PFSK-1 (cell line): ENCODE data around the gene SEPTIN14.

ENCODE experiments used
- FOXP2 ChIP-seq: optimal IDR thresholded peaks from 2 replicates; pipeline ENCODE3; 2011; ENCODE audit warnings: borderline replicate concordance, control low read depth, inconsistent platforms; ENCODE audit not compliant: insufficient read depth; ENCODE audit errors: extremely low read length, extremely low read depth
- POLR2AphosphoS5 ChIP-seq: IDR thresholded peaks from 2 replicates; pipeline ENCODE4 v1.6.1; 2012; ENCODE audit warnings: low read depth, mild to moderate bottlenecking, control low read depth, low read length, moderate library complexity
- REST ChIP-seq, 2 experiments: IDR thresholded peaks; 2 replicates each; pipeline versions ENCODE4 v1.6.1 to v1.8.0; 2011 to 2012; ENCODE audit warnings: low read depth in 2 of 2, low read length in 2 of 2, control low read depth in 1 of 2, inconsistent platforms in 1 of 2, mild to moderate bottlenecking in 1 of 2, moderate library complexity in 1 of 2; ENCODE audit not compliant: insufficient read depth in 1 of 2
- SIN3A ChIP-seq: IDR thresholded peaks from 2 replicates; pipeline ENCODE4 v1.6.1; 2012; ENCODE audit warnings: mild to moderate bottlenecking, low read length, moderate library complexity, borderline replicate concordance; ENCODE audit not compliant: insufficient read depth
- TAF1 ChIP-seq: IDR thresholded peaks from 2 replicates; pipeline ENCODE4 v1.6.1; 2012; ENCODE audit warnings: low read length, control low read depth, borderline replicate concordance; ENCODE audit not compliant: insufficient read depth

The SEPTIN14 gene

GRCh38 chr7:55792048-55792447 is 70.5 kb downstream of the SEPTIN14 start:
- TF ChIP-seq TAF1 (no peak), SIN3A (no peak), REST (IDR thresholded peaks at IDR 0.05; ENCODE audit: insufficient read depth in 1 of 2, low read depth in 2 of 2, low read length in 2 of 2) (no peak), POLR2AphosphoS5 (no peak), FOXP2 (no peak)

- no peak for TF ChIP-seq POLR2AphosphoS5
- no peak for TF ChIP-seq TAF1
- TF ChIP-seq SIN3A = no peak
- no peak for TF ChIP-seq FOXP2
- no peak for TF ChIP-seq REST (IDR thresholded peaks at IDR 0.05; ENCODE audit: insufficient read depth in 1 of 2, low read depth in 2 of 2, low read length in 2 of 2)
Observed at GRCh38 chr7:55787796-55788195, 74.8 kb downstream of the SEPTIN14 start.

- no peak for TF ChIP-seq REST (IDR thresholded peaks at IDR 0.05; ENCODE audit: insufficient read depth in 1 of 2, low read depth in 2 of 2, low read length in 2 of 2)
- no peak for TF ChIP-seq FOXP2
- TF ChIP-seq SIN3A = no peak
- no peak for TF ChIP-seq POLR2AphosphoS5
- TF ChIP-seq TAF1 = no peak
Observed at GRCh38 chr7:55786901-55787300, 75.7 kb downstream of the SEPTIN14 start.

GRCh38 chr7:55784151-55784550 is 78.4 kb downstream of the SEPTIN14 start:
- no peak for TF ChIP-seq REST (IDR thresholded peaks at IDR 0.05; ENCODE audit: insufficient read depth in 1 of 2, low read depth in 2 of 2, low read length in 2 of 2)
- TF ChIP-seq FOXP2 = no peak
- no peak for TF ChIP-seq POLR2AphosphoS5
- TF ChIP-seq SIN3A = no peak
- no peak for TF ChIP-seq TAF1

- no peak for TF ChIP-seq SIN3A
- no peak for TF ChIP-seq FOXP2
- TF ChIP-seq POLR2AphosphoS5 = no peak
- no peak for TF ChIP-seq TAF1
Observed at GRCh38 chr7:55778631-55779030, 83.9 kb downstream of the SEPTIN14 start.
